ENCODE results near the gene FAM3A. TPM values are rescaled to one million over a fixed set of nuclear protein-coding genes. Genes with fewer than 3 reads are reported as not detected.

FAM3A gene
- polyA plus RNA-seq, 1 experiment, result 34.8 TPM

DNA sequence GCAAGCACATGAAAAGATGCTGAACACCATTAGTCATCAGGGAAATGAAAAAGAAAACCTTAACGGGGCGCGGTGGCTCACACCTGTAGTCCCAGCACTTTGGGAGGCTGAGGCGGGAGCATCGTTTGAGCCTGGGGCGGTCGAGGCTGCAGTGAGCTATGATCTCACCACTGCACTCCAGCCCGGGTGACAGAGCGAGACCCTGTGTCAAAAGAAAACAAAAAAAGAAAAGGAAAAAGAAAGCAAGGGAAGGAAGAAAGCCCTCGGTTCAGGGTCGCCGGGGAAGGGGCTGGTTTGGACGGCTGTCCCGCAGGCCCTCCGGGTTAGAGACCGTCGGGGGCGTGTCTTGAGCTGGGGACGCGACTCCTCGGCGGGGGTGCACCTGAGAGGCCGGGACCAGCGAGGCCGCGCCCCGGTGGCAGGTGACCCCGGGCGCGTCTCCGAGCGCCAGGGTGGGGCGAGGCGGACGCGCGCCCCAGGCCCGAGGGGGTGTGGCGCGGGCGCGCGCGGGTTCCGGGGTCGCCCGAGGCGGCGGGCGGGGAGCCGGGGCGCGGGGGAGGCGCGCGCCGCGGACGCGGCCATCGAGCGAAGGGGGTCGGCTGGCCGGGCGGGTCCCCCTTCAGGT lies 58.4 kb downstream of the FAM3A start:
- H3K4me3 ChIP-seq (ENCODE audit: low read depth, low read length), result peak overlapping the region; percentile 49
- POLR2A ChIA-PET, result no interaction called here
- DNase-seq (ENCODE audit: low read depth), result no peak
- H3K36me3 ChIP-seq (ENCODE audit: control insufficient read depth, insufficient read depth, low read length), result peaks cover 8% of the 10 kb centered on the region
- no peaks in the 10 kb centered on the region for H3K27me3 ChIP-seq (ENCODE audit: control insufficient read depth, insufficient read depth, low read length)
- TF ChIP-seq, protein P1, sequence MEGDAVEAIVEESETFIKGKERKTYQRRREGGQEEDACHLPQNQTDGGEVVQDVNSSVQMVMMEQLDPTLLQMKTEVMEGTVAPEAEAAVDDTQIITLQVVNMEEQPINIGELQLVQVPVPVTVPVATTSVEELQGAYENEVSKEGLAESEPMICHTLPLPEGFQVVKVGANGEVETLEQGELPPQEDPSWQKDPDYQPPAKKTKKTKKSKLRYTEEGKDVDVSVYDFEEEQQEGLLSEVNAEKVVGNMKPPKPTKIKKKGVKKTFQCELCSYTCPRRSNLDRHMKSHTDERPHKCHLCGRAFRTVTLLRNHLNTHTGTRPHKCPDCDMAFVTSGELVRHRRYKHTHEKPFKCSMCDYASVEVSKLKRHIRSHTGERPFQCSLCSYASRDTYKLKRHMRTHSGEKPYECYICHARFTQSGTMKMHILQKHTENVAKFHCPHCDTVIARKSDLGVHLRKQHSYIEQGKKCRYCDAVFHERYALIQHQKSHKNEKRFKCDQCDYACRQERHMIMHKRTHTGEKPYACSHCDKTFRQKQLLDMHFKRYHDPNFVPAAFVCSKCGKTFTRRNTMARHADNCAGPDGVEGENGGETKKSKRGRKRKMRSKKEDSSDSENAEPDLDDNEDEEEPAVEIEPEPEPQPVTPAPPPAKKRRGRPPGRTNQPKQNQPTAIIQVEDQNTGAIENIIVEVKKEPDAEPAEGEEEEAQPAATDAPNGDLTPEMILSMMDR (IDR thresholded peaks at IDR 0.05; ENCODE audit: insufficient read depth, low read depth, low read length), result no peak
- CTCF ChIA-PET, result no interaction called here

Small RNAs within 50 kb of the gene (small RNA-seq; reads per million reads assigned to genes)
- not detected for gene RN7SL697P (ENCODE audit: insufficient read length, low read depth, low replicate concordance)

Other genes with a start within 250 kb of the FAM3A start
- not detected in 2 replicates for gene TEX28, start 221.1 kb downstream of the FAM3A start, polyA plus RNA-seq (2011; rRNA removed)
- not detected in 2 replicates for gene TKTL1, start 220.4 kb downstream of the FAM3A start, polyA plus RNA-seq (2011; rRNA removed)
- gene FLNA, start 141.6 kb downstream of the FAM3A start, polyA plus RNA-seq (2011; rRNA removed), result 855 and 1,740 TPM in 2 replicates
- gene EMD, start 136.9 kb downstream of the FAM3A start, polyA plus RNA-seq (2011; rRNA removed), result 32.6 and 71.0 TPM in 2 replicates
- gene RPL10, start 117.9 kb downstream of the FAM3A start, polyA plus RNA-seq (2011; rRNA removed), result 5,693 and 7,037 TPM in 2 replicates
- gene DNASE1L1, start 107.0 kb downstream of the FAM3A start, polyA plus RNA-seq (2011; rRNA removed), result 50.3 and 63.5 TPM in 2 replicates
- 13.1 and 24.8 TPM in 2 replicates for gene TAFAZZIN, start 104.7 kb downstream of the FAM3A start, polyA plus RNA-seq (2011; rRNA removed)
- 82.8 and 143 TPM in 2 replicates for gene ATP6AP1, start 87.6 kb downstream of the FAM3A start, polyA plus RNA-seq (2011; rRNA removed)
- 149 and 216 TPM in 2 replicates for gene GDI1, start 79.1 kb downstream of the FAM3A start, polyA plus RNA-seq (2011; rRNA removed)
- gene FAM50A, start 72.1 kb downstream of the FAM3A start, polyA plus RNA-seq (2011; rRNA removed), result 74.8 and 75.0 TPM in 2 replicates
- 16.8 and 36.0 TPM in 2 replicates for gene PLXNA3, start 58.0 kb downstream of the FAM3A start, polyA plus RNA-seq (2011; rRNA removed)
- gene LAGE3, start 37.0 kb downstream of the FAM3A start, polyA plus RNA-seq (2011; rRNA removed), result 14.4 and 17.8 TPM in 2 replicates
- gene UBL4A, start 29.6 kb downstream of the FAM3A start, polyA plus RNA-seq (2011; rRNA removed), result 22.1 and 33.3 TPM in 2 replicates
- gene SLC10A3, start 25.6 kb downstream of the FAM3A start, polyA plus RNA-seq (2011; rRNA removed), result 26.8 and 45.6 TPM in 2 replicates
- gene G6PD, start 30.6 kb upstream of the FAM3A start, polyA plus RNA-seq (2011; rRNA removed), result 57.7 and 157 TPM in 2 replicates
- gene IKBKG, start 31.4 kb upstream of the FAM3A start, polyA plus RNA-seq (2011; rRNA removed), result 22.6 and 38.8 TPM in 2 replicates
- not detected in 2 replicates for gene CTAG1A, start 68.9 kb upstream of the FAM3A start, polyA plus RNA-seq (2011; rRNA removed)
- not detected in 2 replicates for gene CTAG1B, start 103.0 kb upstream of the FAM3A start, polyA plus RNA-seq (2011; rRNA removed)
- not detected in 2 replicates for gene CTAG2, start 137.3 kb upstream of the FAM3A start, polyA plus RNA-seq (2011; rRNA removed)
- 0.82 and 0.99 TPM in 2 replicates for gene GAB3, start 234.8 kb upstream of the FAM3A start, polyA plus RNA-seq (2011; rRNA removed)
- gene DKC1, start 246.6 kb upstream of the FAM3A start, polyA plus RNA-seq (2011; rRNA removed), result 31.5 and 33.7 TPM in 2 replicates

All from BJ (cell line).